ENCODE measurements around the gene NAT10.

DNA sequence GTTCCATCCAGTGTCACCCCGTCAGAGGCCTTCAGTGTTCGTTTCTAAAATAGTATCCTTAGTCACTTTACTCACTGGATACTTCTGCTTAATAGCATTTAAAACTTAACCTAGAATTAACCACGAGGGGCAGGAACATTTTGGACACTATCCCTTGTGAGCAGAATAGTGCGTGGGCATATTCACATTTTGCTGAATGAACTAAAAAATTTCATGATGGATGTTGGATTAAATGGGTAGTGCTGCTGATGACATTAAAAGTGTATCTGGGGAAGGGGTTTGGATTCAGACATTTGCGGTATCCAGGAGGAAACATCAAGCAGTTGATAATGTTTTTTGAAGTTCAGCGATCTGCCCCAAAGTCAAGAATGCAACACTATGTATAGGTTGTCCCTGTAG lies 750 bp upstream of the NAT10 start:
- TF ChIP-seq SIN3A (IDR thresholded peaks at IDR 0.05; ENCODE audit: borderline replicate concordance, insufficient read depth, low read length), result no peak
- TF ChIP-seq POLR2AphosphoS5 (IDR thresholded peaks at IDR 0.05; ENCODE audit: low read depth, low read length), result no peak; the same call in 1 of the 2 replicates
- TF ChIP-seq, protein P1, sequence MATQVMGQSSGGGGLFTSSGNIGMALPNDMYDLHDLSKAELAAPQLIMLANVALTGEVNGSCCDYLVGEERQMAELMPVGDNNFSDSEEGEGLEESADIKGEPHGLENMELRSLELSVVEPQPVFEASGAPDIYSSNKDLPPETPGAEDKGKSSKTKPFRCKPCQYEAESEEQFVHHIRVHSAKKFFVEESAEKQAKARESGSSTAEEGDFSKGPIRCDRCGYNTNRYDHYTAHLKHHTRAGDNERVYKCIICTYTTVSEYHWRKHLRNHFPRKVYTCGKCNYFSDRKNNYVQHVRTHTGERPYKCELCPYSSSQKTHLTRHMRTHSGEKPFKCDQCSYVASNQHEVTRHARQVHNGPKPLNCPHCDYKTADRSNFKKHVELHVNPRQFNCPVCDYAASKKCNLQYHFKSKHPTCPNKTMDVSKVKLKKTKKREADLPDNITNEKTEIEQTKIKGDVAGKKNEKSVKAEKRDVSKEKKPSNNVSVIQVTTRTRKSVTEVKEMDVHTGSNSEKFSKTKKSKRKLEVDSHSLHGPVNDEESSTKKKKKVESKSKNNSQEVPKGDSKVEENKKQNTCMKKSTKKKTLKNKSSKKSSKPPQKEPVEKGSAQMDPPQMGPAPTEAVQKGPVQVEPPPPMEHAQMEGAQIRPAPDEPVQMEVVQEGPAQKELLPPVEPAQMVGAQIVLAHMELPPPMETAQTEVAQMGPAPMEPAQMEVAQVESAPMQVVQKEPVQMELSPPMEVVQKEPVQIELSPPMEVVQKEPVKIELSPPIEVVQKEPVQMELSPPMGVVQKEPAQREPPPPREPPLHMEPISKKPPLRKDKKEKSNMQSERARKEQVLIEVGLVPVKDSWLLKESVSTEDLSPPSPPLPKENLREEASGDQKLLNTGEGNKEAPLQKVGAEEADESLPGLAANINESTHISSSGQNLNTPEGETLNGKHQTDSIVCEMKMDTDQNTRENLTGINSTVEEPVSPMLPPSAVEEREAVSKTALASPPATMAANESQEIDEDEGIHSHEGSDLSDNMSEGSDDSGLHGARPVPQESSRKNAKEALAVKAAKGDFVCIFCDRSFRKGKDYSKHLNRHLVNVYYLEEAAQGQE (IDR thresholded peaks at IDR 0.05; ENCODE audit: insufficient read depth in 1 of 2, low read depth in 2 of 2, low read length in 2 of 2), result no peak
